Keratinocyte (primary cell): ENCODE data around the gene MAP3K6. TPM values are rescaled to one million over a fixed set of nuclear protein-coding genes. Genes with fewer than 3 reads are reported as not detected.
A peak's percentile ranks its signal among the peaks of the same experiment; 100 is the strongest.

Experiments used
- DNase-seq: peaks from one replicate; pipeline ENCODE4 v3.0.0-alpha.2; 2011; ENCODE audit warnings: low read depth, missing footprints, low spot score
- FAIRE-seq: peaks from 2 replicates; lab custom pipeline; 2011; peaks lifted over from hg19 to GRCh38; lab: Jason Lieb, UNC
- H2AFZ ChIP-seq: 2 replicates; pipeline ENCODE4 v1.6.0; 2012; ENCODE audit warnings: low read length, control low read depth, inconsistent platforms; ENCODE audit not compliant: control insufficient read depth
- H3K27ac ChIP-seq: 2 replicates; pipeline ENCODE4 v1.5.1; 2011; ENCODE audit warnings: low read length; ENCODE audit not compliant: control insufficient read depth, insufficient read depth
- H3K27me3 ChIP-seq: 3 replicates; pipeline ENCODE4 v1.6.0; 2011; ENCODE audit warnings: low read length; ENCODE audit not compliant: control insufficient read depth, insufficient read depth; ENCODE audit errors: extremely low read depth
- H3K36me3 ChIP-seq, 2 experiments: 2 replicates in 1 of 2; 3 replicates in 1 of 2; pipeline ENCODE4 v1.5.1; 2011; ENCODE audit warnings: low read length in 2 of 2, mild to moderate bottlenecking in 1 of 2; ENCODE audit not compliant: control insufficient read depth in 2 of 2, insufficient read depth in 2 of 2; ENCODE audit errors: extremely low read depth in 1 of 2
- H3K4me1 ChIP-seq: 3 replicates; pipeline ENCODE4 v1.5.1; 2011; ENCODE audit warnings: low read length; ENCODE audit not compliant: control insufficient read depth, insufficient read depth; ENCODE audit errors: extremely low read depth
- H3K4me2 ChIP-seq: 3 replicates; pipeline ENCODE4 v1.6.0; 2011; ENCODE audit warnings: low read depth, low read length; ENCODE audit not compliant: control insufficient read depth, insufficient read depth; ENCODE audit errors: extremely low read depth
- H3K4me3 ChIP-seq, 3 experiments: fragments of 200-600 bp in 1 of 3; sonication (generic) in 1 of 3; 2 replicates in 2 of 3; 3 replicates in 1 of 3; pipeline ENCODE4 v1.5.1; 2011 to 2016; ENCODE audit warnings: low read length in 3 of 3, mild to moderate bottlenecking in 3 of 3, control low read depth in 2 of 3, inconsistent platforms in 1 of 3, low read depth in 1 of 3, mixed read lengths in 1 of 3, mixed run types in 1 of 3, moderate library complexity in 1 of 3; ENCODE audit not compliant: control insufficient read depth in 2 of 3, insufficient read depth in 2 of 3; ENCODE audit errors: extremely low read depth in 1 of 3
- H3K79me2 ChIP-seq: 2 replicates; pipeline ENCODE4 v1.6.0; 2012; ENCODE audit warnings: low read length; ENCODE audit not compliant: control insufficient read depth, insufficient read depth
- H3K9ac ChIP-seq: 3 replicates; pipeline ENCODE4 v1.6.0; 2011; ENCODE audit warnings: low read length; ENCODE audit not compliant: control insufficient read depth, insufficient read depth; ENCODE audit errors: extremely low read depth
- H3K9me1 ChIP-seq: 3 replicates; pipeline ENCODE4 v1.6.0; 2011; ENCODE audit warnings: low read length; ENCODE audit not compliant: control insufficient read depth, insufficient read depth; ENCODE audit errors: extremely low read depth
- H3K9me3 ChIP-seq: 2 replicates; pipeline ENCODE4 v1.5.1; 2012; ENCODE audit warnings: low read depth, low read length; ENCODE audit not compliant: control insufficient read depth
- H4K20me1 ChIP-seq: 3 replicates; pipeline ENCODE4 v1.6.0; 2011; ENCODE audit warnings: low read length; ENCODE audit not compliant: control insufficient read depth, insufficient read depth; ENCODE audit errors: extremely low read depth
- EZH2 ChIP-seq: IDR thresholded peaks from one replicate; pipeline ENCODE4 v1.6.1; 2012; ENCODE audit warnings: inconsistent platforms, mild to moderate bottlenecking, low read length, moderate library complexity
- dilution Hi-C: fragments of 300-500 bp; cut with MboI; formaldehyde crosslinking; loops from one replicate; pipeline ENCODE4 v1.7.0; 2020; ENCODE audit warnings: low sequenced_read_pairs; ENCODE audit not compliant: extremely low pct_ligation_motif_present
- polyA plus RNA-seq, 5 experiments: library from polyadenylated mRNA; depleted of rRNA in 3 of 5; stranded (reverse) in 3 of 5; stranded (forward) in 1 of 5; unstranded in 1 of 5; fragments of >200 nt; gene quantifications; 1 replicate in 1 of 5; 2 replicates in 3 of 5; 3 replicates in 1 of 5; pipeline versions ENCODE4 v1.2.1 to v1.2.3, GENCODE V29; 2011 to 2012; ENCODE audit warnings: missing spikeins in 2 of 5, low read depth in 1 of 5, low replicate concordance in 1 of 5
- TF ChIP-seq, protein P1 (sequence below), 3 experiments: IDR thresholded peaks in 1 of 3; conservative IDR thresholded peaks in 1 of 3; optimal IDR thresholded peaks in 1 of 3; 2 replicates in 2 of 3; 3 replicates in 1 of 3; pipeline versions ENCODE3 to v1.5.1; 2011; ENCODE audit warnings: low read length in 3 of 3, mild to moderate bottlenecking in 3 of 3, moderate library complexity in 2 of 3, control low read depth in 1 of 3, inconsistent platforms in 1 of 3; ENCODE audit not compliant: insufficient read depth in 2 of 3; ENCODE audit errors: extremely low read depth in 1 of 3

The MAP3K6 gene
- polyA plus RNA-seq, 1 donor (not counting 4 experiments of a cell fraction or from before 2014, with no cell fraction given) = 13.4 TPM

DNA sequence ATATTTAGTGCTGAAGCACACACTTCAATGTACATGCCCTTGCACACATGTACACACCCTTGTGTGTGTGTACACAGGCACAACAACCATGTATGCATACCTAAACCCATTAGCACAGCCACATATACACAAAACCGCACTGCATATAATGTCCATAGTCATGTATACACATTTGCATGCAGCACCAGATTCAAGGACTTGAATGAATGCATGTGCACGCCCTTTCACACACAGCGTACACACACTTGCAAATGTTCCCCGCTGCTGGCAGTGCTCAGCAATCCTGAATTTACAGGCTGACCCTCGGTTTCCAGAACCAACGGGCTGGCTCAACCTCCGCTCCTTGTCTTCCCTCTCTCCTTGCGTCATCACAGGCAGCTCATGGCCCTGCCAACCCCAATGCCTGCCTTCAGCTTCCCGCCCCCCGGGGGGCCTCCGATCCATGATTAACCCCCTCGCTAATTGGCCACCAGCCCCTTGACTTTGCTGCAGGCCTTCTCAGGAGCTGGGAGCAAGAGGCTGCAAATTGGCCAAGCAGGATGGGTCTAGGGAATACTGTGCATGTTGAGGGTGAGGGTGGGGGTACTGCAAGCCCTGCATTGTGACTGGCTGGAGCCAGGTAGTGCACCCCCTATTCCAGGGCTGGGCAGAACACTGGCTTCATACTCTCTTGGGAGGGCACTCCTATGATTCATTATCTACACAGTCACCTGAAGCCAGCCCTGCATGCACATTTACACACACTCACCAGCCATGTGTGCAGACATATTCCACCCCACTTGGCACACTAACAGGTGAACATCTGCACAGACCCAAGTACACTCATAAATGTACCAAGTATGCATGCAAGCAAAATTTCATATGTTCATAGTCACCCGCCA, 33.6 kb upstream of the MAP3K6 start:
- H2AFZ ChIP-seq = no peak overlapping the region
- H3K36me3 ChIP-seq = peaks cover 0 to 5% of the 10 kb centered on the region in 2 experiments
- H3K79me2 ChIP-seq = no peaks in the 10 kb centered on the region
- H3K4me3 ChIP-seq = no peak overlapping the region
- no peaks in the 10 kb centered on the region for H3K9me3 ChIP-seq
- dilution Hi-C loops = loop anchor here (25.0 kb wide), 1 partner anchor 187 kb away; no protein-coding TSS in a partner anchor
- H3K4me1 ChIP-seq = peaks cover 33% of the 10 kb centered on the region
- FAIRE-seq (peak; percentile 23), DNase-seq (no peak)
- H3K27me3 ChIP-seq = no peaks in the 10 kb centered on the region
- H3K9ac ChIP-seq = no peak overlapping the region
- H3K27ac ChIP-seq = no peak overlapping the region
- no peak overlapping the region for H3K4me2 ChIP-seq
- TF ChIP-seq EZH2 = no peak
- TF ChIP-seq, protein P1, sequence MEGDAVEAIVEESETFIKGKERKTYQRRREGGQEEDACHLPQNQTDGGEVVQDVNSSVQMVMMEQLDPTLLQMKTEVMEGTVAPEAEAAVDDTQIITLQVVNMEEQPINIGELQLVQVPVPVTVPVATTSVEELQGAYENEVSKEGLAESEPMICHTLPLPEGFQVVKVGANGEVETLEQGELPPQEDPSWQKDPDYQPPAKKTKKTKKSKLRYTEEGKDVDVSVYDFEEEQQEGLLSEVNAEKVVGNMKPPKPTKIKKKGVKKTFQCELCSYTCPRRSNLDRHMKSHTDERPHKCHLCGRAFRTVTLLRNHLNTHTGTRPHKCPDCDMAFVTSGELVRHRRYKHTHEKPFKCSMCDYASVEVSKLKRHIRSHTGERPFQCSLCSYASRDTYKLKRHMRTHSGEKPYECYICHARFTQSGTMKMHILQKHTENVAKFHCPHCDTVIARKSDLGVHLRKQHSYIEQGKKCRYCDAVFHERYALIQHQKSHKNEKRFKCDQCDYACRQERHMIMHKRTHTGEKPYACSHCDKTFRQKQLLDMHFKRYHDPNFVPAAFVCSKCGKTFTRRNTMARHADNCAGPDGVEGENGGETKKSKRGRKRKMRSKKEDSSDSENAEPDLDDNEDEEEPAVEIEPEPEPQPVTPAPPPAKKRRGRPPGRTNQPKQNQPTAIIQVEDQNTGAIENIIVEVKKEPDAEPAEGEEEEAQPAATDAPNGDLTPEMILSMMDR (optimal IDR thresholded peaks at IDR 0.05 in 1 of 3, IDR thresholded peaks at IDR 0.05 in 1 of 3, conservative IDR thresholded peaks at IDR 0.05 in 1 of 3; ENCODE audit: extremely low read depth in 1 of 3, insufficient read depth in 2 of 3, low read length in 3 of 3) = no peak
- no peaks in the 10 kb centered on the region for H4K20me1 ChIP-seq
- no peaks in the 10 kb centered on the region for H3K9me1 ChIP-seq

DNA sequence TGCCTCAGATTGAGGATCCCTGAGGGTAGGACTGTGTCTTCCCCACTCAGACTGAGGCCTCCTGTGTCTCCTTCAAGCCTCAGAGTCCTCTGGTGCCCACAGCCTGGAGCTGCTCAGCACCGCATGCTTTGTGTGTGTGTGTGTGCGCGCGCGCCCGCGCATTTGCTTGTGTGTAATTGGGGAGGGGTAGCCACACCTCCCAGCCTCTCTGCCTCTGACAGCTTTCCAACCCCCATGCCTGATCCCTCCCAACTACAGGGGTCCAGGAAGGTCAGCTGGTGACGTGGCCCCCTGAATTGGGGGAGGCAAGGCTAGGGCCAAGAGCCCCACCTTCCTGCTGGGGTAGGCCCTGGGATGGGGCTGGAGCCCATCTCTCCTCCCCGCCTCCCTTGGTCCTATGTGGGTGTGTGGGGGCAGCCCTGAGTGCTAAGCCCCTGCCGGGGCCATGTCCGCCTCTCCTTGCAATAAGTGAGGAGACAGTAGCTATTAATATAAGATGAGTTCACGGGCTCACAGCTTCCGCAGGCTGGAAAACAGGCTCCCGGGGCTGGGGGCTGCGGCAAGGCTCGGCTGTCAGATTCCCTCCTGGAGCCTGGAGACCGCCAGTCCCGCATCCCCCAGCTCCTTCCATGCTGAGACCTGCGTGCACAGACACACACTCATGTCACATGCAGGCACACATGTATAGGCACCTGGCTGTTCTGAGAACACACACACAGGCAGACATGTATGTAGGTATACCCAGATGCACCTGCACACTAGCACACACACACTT, 32.7 kb upstream of the MAP3K6 start:
- H3K9me1 ChIP-seq = no peaks in the 10 kb centered on the region
- dilution Hi-C loops = loop anchor here (25.0 kb wide), 1 partner anchor 188 kb away; no protein-coding TSS in a partner anchor
- H3K9me3 ChIP-seq = no peaks in the 10 kb centered on the region
- no peaks in the 10 kb centered on the region for H4K20me1 ChIP-seq
- no peaks in the 10 kb centered on the region for H3K27me3 ChIP-seq
- H3K27ac ChIP-seq = no peak overlapping the region
- no peak for FAIRE-seq
- H2AFZ ChIP-seq = no peak overlapping the region
- no peak for DNase-seq
- H3K9ac ChIP-seq = no peak overlapping the region
- no peaks in the 10 kb centered on the region for H3K79me2 ChIP-seq
- TF ChIP-seq, protein P1 (optimal IDR thresholded peaks at IDR 0.05 in 1 of 3, IDR thresholded peaks at IDR 0.05 in 1 of 3, conservative IDR thresholded peaks at IDR 0.05 in 1 of 3; ENCODE audit: extremely low read depth in 1 of 3, insufficient read depth in 2 of 3, low read length in 3 of 3) = no peak
- TF ChIP-seq EZH2 = no peak
- H3K4me2 ChIP-seq = no peak overlapping the region
- H3K4me3 ChIP-seq = no peak overlapping the region
- H3K4me1 ChIP-seq = peaks cover 27% of the 10 kb centered on the region
- H3K36me3 ChIP-seq = peaks cover 0 to 5% of the 10 kb centered on the region in 2 experiments
